ENCODE data around the gene SNRPA. TPM values are rescaled to one million over a fixed set of nuclear protein-coding genes. Genes with fewer than 3 reads are reported as not detected.
"Not testable (repeated sequence)": the region's sequence is repeated elsewhere in the genome, so short reads cannot be mapped to it uniquely, and the experiment has no call there.

The SNRPA gene
- total RNA-seq, 2 donors from 2014 or later: 95.5 to 191 TPM

DNA sequence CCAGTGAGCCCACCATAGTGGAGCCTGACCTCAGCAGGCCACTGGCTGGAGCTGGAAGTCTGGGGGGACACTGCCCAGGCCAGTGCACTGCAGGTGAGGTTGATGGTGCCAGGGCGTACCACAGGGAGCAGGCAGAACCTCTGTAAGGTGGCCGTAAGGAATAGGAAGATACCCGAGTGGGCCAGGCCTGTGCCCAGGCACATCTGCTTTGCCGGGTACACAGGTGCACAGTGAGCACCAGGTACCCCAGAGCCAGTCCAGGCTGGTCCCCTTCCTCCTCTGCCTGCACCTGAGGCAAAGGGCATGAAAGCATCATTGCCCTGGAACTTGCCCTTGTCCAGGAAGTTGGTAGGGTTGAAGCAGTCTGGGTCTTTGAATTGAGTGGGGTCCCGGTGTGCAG, 57.5 kb downstream of the SNRPA start:
- Mint-ChIP-seq H3K4me3 (no peak overlapping the region), H3K9me3 (no peaks in the 10 kb centered on the region), H3K36me3 (no peaks in the 10 kb centered on the region), H3K4me1 (ENCODE audit: low read depth in 2 of 2) (peaks cover 70 to 75% of the 10 kb centered on the region in 2 donors), H3K27ac (no peak overlapping the region), H3K27me3 (no peaks in the 10 kb centered on the region)
- no peak for ATAC-seq
- no peak for DNase-seq (ENCODE audit: low spot score)

DNA sequence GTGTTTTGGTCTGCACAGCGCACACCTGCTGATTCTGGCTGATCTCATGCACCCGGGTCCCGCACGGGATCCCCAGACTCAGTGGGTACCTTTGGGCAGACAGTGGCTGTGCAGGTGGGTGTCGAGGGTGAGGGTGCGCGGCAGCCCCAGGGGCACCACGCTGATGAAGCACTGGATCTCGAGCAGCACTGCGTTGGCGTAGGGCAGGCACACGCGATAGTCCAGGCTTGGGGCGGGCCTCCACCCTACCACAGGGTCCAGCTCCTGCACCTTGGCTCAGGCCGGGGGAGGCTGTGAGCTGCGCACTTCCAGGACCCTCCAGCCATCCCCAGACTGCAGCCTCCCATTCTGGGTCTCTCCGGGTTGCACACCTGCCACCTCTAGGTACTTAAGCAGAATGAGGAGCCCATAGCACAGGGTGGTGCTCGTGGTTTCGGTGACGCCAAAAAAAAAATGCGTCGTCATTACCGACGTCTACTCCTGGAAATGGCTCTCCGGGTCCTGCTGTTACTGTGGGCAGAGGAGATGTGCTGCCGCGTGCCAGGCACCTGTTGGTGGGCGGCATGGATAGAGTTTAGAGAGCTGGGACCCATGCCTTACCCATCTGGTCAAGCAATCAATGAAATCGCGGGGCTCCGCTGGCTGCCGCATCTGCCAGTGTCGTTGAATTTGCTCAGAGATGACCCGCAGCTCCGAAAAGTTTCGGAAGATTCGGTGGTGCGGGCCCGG, 58.5 kb downstream of the SNRPA start:
- Mint-ChIP-seq H3K27me3 (no peaks in the 10 kb centered on the region), H3K27ac (no peak overlapping the region), H3K9me3 (no peaks in the 10 kb centered on the region), H3K4me1 (ENCODE audit: low read depth in 2 of 2) (peaks cover 64 to 70% of the 10 kb centered on the region in 2 donors), H3K4me3 (peak overlapping the region; percentile 41), H3K36me3 (no peaks in the 10 kb centered on the region)
- DNase-seq (ENCODE audit: low spot score) (no peak), ATAC-seq (no peak)

DNA sequence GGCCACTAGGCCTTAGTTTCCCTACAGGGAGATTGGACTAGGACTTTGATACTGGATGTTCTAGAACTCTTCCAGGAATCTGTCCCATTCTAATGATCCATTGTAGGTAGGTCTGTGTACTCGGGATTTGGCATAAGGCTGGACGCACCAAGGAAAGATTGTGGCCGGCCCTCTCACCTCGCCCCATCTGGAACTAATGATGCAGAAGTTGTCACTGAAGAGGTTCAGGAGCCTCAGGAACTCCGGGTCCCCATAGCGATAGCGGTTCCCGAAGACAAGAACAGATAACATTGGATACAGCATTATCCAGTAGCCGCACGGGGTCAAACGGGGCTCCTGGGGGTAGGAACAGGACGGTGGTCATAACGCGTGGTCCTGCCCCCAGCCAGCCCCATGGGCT, 59.2 kb downstream of the SNRPA start:
- no peaks in the 10 kb centered on the region for H3K36me3 Mint-ChIP-seq
- H3K4me3 Mint-ChIP-seq: peak overlapping the region; percentile 93
- H3K27ac Mint-ChIP-seq: peak overlapping the region; percentile 71 to 86

DNA sequence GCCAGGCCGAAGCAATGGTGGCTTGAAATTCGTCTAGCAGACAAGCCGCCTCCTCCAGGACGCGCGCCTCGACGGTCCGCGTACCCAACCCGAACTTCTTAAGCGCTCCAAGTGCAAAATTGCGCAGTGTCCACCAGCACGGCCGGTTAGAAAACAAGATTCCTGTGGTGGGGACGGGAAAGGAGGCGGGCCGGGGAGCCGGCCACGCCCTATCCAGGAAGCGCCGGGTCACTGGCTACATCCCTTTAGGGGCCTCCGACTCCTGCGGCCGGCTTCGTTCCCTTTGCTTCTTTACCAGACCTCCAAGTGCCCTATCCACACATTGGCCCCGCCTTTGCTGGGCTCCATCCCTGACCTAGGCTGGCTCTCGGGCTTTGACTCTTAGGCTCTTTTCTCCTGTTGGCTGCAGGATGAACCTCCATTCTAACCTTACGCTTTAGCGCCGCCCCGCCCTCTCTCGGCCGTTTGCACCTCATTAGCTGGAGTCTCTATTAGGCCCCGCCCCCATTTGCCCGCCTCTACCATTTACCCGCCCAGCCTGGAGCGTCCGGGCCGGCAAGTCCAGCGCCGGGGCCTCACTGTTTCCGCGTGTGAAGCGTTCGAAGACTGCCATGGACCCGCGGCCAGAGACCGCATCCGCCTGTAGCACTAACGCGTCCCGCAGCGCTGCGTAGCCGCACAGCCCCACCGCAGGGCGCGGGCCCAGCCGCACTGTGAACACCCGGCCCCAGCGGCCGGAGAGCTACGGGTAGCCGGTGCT, 59.8 kb downstream of the SNRPA start:
- H3K36me3 Mint-ChIP-seq: not testable (repeated sequence)
- ATAC-seq (peak; percentile 90 to 91), DNase-seq (ENCODE audit: low spot score) (peak; percentile 79)

More for the DNA sequence above, 59.2 kb downstream of the SNRPA start:
- no peak for ATAC-seq
- H3K9me3 Mint-ChIP-seq: no peaks in the 10 kb centered on the region
- no peak for DNase-seq (ENCODE audit: low spot score)
- H3K4me1 Mint-ChIP-seq (ENCODE audit: low read depth in 2 of 2): peaks cover 57 to 69% of the 10 kb centered on the region in 2 donors
- no peaks in the 10 kb centered on the region for H3K27me3 Mint-ChIP-seq

DNA sequence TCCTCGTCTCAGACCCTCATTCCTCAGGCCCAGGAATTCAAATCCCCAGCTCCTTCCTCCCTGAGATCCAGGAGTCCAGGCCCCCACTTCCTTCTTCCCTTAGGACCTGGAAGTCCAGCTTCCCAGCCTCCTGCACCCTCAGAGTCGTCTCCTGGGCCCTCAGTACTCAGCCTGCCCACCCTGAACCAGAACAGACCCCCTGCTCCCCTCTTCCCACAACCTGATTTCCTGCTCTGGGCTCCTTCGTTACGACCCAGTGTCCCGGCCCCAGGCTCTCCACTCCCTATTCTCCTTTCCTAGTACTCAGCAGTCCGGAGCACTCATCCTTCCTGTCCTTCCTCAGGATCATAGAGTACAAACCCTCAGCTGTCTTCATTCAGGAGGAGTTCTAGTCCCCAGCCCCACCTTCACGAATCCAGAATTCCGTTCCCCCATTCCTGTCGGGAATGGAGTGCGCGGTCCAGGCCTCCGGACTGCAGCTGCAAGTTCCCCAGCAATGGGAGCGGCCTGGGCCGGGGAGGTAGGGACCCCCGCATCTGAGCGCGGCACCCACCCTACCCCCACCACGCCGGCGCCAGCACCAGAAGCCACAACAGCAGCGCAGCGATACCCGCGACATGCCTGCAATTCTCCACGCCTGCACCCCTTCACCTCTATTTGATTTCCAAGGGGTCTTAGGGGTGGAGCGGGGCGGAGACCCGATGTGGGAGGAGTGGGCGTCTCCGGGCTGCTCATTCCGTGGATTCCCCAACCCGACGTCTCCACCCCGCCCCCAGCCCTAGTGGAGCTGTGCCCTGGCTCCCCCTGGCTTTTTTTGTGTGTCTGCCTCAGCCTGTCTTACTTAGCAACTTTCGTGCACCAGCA, 60.7 kb downstream of the SNRPA start:
- ATAC-seq (no peak), DNase-seq (ENCODE audit: low spot score) (no peak)
- H3K27ac Mint-ChIP-seq: peak overlapping the region; percentile 71 to 86
- H3K4me3 Mint-ChIP-seq: peak overlapping the region; percentile 93
- H3K9me3 Mint-ChIP-seq: no peaks in the 10 kb centered on the region
- H3K27me3 Mint-ChIP-seq: no peaks in the 10 kb centered on the region
- H3K36me3 Mint-ChIP-seq: no peaks in the 10 kb centered on the region
- H3K4me1 Mint-ChIP-seq (ENCODE audit: low read depth in 2 of 2): peaks cover 45 to 54% of the 10 kb centered on the region in 2 donors

More for the DNA sequence above, 59.8 kb downstream of the SNRPA start:
- not testable (repeated sequence) for H3K27me3 Mint-ChIP-seq, H3K9me3 Mint-ChIP-seq
- H3K4me3 Mint-ChIP-seq: peak overlapping the region; percentile 93
- peak overlapping the region; percentile 71 to 86 for H3K27ac Mint-ChIP-seq
- H3K4me1 Mint-ChIP-seq (ENCODE audit: low read depth in 2 of 2): peaks cover 53 to 63% of the 10 kb centered on the region in 2 donors

DNA sequence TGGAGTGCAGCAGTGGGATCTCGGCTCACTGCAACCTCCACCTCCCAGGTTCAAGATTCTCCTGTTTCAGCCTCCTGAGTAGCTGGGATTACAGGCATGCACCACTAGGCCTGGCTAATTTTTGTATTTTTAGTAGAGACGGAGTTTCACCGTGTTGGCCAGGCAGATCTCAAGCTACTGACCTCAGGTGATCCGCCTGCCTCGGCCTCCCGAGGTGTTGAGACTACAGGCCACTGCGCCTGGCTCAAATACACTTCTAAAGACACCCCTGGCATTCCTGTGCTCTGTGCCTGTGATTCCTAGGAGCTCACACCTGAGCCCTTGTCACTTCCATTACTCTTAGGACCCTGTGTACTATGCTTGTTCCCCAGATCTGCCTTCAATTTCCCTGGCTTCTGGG, 61.6 kb downstream of the SNRPA start:
- H3K36me3 Mint-ChIP-seq; ATAC-seq; H3K27me3 Mint-ChIP-seq; DNase-seq (ENCODE audit: low spot score); H3K9me3 Mint-ChIP-seq: not testable (repeated sequence)
- Mint-ChIP-seq H3K27ac (peak overlapping the region; percentile 71 to 86), H3K4me1 (ENCODE audit: low read depth in 2 of 2) (peaks cover 38 to 48% of the 10 kb centered on the region in 2 donors), H3K4me3 (peak overlapping the region; percentile 67)

DNA sequence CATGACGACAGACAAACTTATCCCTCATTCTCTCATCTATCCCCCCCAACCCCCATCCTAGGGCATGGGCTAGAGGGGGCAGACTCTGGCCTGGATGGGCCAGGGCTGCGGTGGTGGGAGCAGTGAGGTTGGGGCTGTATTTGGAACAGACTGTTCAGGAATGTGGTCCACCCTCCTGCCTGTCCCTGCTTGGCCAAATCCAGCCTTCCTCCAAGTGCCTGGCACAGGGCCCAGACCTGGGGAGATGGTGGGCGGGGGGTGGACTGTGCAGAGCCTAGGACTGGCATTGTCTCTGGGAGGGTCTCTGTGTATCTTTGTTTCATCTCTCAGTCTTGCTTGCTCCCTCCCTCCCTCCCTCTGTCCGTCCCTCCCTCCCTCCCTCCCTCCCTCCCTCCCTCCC, 62.2 kb downstream of the SNRPA start:
- Mint-ChIP-seq H3K27me3 (no peaks in the 10 kb centered on the region), H3K9me3 (no peaks in the 10 kb centered on the region), H3K4me3 (no peak overlapping the region), H3K36me3 (no peaks in the 10 kb centered on the region), H3K27ac (peak overlapping the region in 1 of 2 donors; percentile 71), H3K4me1 (ENCODE audit: low read depth in 2 of 2) (peaks cover 34 to 50% of the 10 kb centered on the region in 2 donors)
- DNase-seq (ENCODE audit: low spot score) (no peak), ATAC-seq (no peak)

Other genes starting within 250 kb of the SNRPA start
- 100 to 1,000 TPM; 131 to 149 TPM for gene SHKBP1, start 174.3 kb upstream of the SNRPA start, total RNA-seq
- 10 to 100 TPM; 28.1 to 59.0 TPM for gene LTBP4, start 149.8 kb upstream of the SNRPA start, total RNA-seq
- gene NUMBL, start 60.6 kb upstream of the SNRPA start, total RNA-seq: 10 to 100 TPM in 1 of 2 donors, 1 to 10 TPM in 1; 6.6 to 13.9 TPM
- gene COQ8B, start 34.3 kb upstream of the SNRPA start, total RNA-seq: 10 to 100 TPM; 28.7 to 41.7 TPM
- gene ITPKC, start 34.1 kb upstream of the SNRPA start, total RNA-seq: 10 to 100 TPM in 1 of 2 donors, 1 to 10 TPM in 1; 9.0 to 10.3 TPM
- 10 to 100 TPM; 10.9 to 16.6 TPM for gene ACTMAP, start 726 bp upstream of the SNRPA start, total RNA-seq
- gene MIA, start 24.3 kb downstream of the SNRPA start, total RNA-seq: 1 to 10 TPM; 1.1 to 2.4 TPM
- 100 to 1,000 TPM in 1 of 2 donors, 10 to 100 TPM in 1; 83.3 to 128 TPM for gene RAB4B, start 27.0 kb downstream of the SNRPA start, total RNA-seq
- gene EGLN2, start 48.0 kb downstream of the SNRPA start, total RNA-seq: 100 to 1,000 TPM; 119 to 136 TPM
- gene CYP2A6, start 99.2 kb downstream of the SNRPA start, total RNA-seq: not detected
- not detected for gene CYP2A7, start 131.0 kb downstream of the SNRPA start, total RNA-seq
- not detected for gene CYP2B6, start 240.1 kb downstream of the SNRPA start, total RNA-seq